NCI-H128 (cell line): ENCODE results near the gene RXFP4.
"Not testable (repeated sequence)": the region's sequence is repeated elsewhere in the genome, so short reads cannot be mapped to it uniquely, and the experiment has no call there.

Source experiments
- DNase-seq: peaks from one replicate; lab custom pipeline; 2025; ENCODE audit not compliant: unreplicated experiment; lab: John Stamatoyannopoulos, UW

The RXFP4 gene

GRCh38 chr1:155976913-155977689 lies 35.7 kb downstream of the RXFP4 start:
- no peak for DNase-seq

GRCh38 chr1:155977690-155978324 lies 36.4 kb downstream of the RXFP4 start:
- no peak for DNase-seq

- peak; percentile 43 for DNase-seq
Measured at GRCh38 chr1:155978325-155978972, 37.0 kb downstream of the RXFP4 start, which contains the start of gene ARHGEF2. Gene ARHGEF2, minus strand, starts transcription at chr1:155978547. Its CDS starts 120 bp downstream, at chr1:155978427.

GRCh38 chr1:155978973-155979429 lies 37.6 kb downstream of the RXFP4 start:
- no peak for DNase-seq

- no peak for DNase-seq
Measured at GRCh38 chr1:155979597-155980343, 38.3 kb downstream of the RXFP4 start.

- DNase-seq, result no peak
Measured at GRCh38 chr1:155981266-155982088, 40.0 kb downstream of the RXFP4 start.

- no peak for DNase-seq
Measured at GRCh38 chr1:155982106-155982505, 40.7 kb downstream of the RXFP4 start.

GRCh38 chr1:155983191-155984024 lies 42.0 kb downstream of the RXFP4 start:
- no peak for DNase-seq

GRCh38 chr1:155984341-155984740 lies 42.9 kb downstream of the RXFP4 start:
- peak; percentile 85 for DNase-seq

- DNase-seq, result not testable (repeated sequence)
Measured at GRCh38 chr1:155984903-155985645, 43.6 kb downstream of the RXFP4 start.

- peak; percentile 55 for DNase-seq
Measured at GRCh38 chr1:155989242-155990004, 48.0 kb downstream of the RXFP4 start.

- DNase-seq, result no peak
Measured at GRCh38 chr1:155990005-155990739, 48.7 kb downstream of the RXFP4 start.
